Breast epithelium (tissue), 4 donors: ENCODE measurements around the gene SLAMF9. TPM values are rescaled to one million over a fixed set of nuclear protein-coding genes. Genes with fewer than 3 reads are reported as not detected.
"Not testable (repeated sequence)": the region's sequence is repeated elsewhere in the genome, so short reads cannot be mapped to it uniquely, and the experiment has no call there.

Source experiments
- DNase-seq, 2 donors: peaks; one replicate each; pipeline ENCODE4 v3.0.0-alpha.2; 2019; ENCODE audit warnings: low spot score in 2 of 2
- H3K27ac ChIP-seq, 2 donors: fragments of 200-600 bp; sonication (generic) in 1 of 2; one replicate each; pipeline ENCODE4 v1.5.1; 2016 to 2019; ENCODE audit warnings: mild to moderate bottlenecking in 1 of 2
- H3K27me3 ChIP-seq, 2 donors: fragments of 200-600 bp; sonication (generic) in 1 of 2; one replicate each; pipeline versions ENCODE4 v1.5.1 to v1.6.0; 2017 to 2019; ENCODE audit warnings: control low read depth in 1 of 2, mild to moderate bottlenecking in 1 of 2
- H3K36me3 ChIP-seq: fragments of 200-600 bp; one replicate; pipeline ENCODE4 v1.5.1; 2019
- H3K4me1 ChIP-seq, 2 donors: fragments of 200-600 bp; sonication (generic); one replicate each; pipeline ENCODE4 v1.5.1; 2016 to 2019; ENCODE audit warnings: control low read depth in 1 of 2
- H3K4me3 ChIP-seq, 3 donors: fragments of 200-600 bp; sonication (generic); 1 replicate in 2 of 3; 2 replicates in 1 of 3; pipeline ENCODE4 v1.5.1; 2016 to 2019; ENCODE audit warnings: mild to moderate bottlenecking in 3 of 3, moderate library complexity in 2 of 3
- H3K9me3 ChIP-seq, 2 donors: fragments of 200-600 bp; sonication (generic) in 1 of 2; one replicate each; pipeline ENCODE4 v1.5.1; 2016 to 2019; ENCODE audit warnings: control low read depth in 1 of 2
- POLR2A ChIP-seq: fragments of 450-650 bp; IDR thresholded peaks from one replicate; pipeline ENCODE4 v1.6.1; 2016; ENCODE audit warnings: antibody characterized with exemption, mild to moderate bottlenecking, moderate library complexity
- POLR2AphosphoS5 ChIP-seq, 3 donors: sonication (generic); formaldehyde crosslinking; IDR thresholded peaks; one replicate each; pipeline ENCODE4 v1.6.1; 2017; ENCODE audit warnings: antibody characterized with exemption in 3 of 3
- intact Hi-C: fragments of 100-400 bp; cut with DNase I; formaldehyde crosslinking; loops from one replicate; pipeline ENCODE4 v1.15.1; 2023; ENCODE audit warnings: low total_unique reads
- total RNA-seq, 3 donors: library from RNA; depleted of rRNA; stranded (reverse); fragments of >200 nt; gene quantifications; one replicate each; pipeline ENCODE4 v1.1.0, GENCODE V29; 2016
- TF ChIP-seq, protein P1 (sequence below), 3 donors: fragments of 450-650 bp; IDR thresholded peaks; one replicate each; pipeline ENCODE4 v1.5.1; 2016 to 2017; ENCODE audit warnings: antibody characterized with exemption in 3 of 3, mild to moderate bottlenecking in 3 of 3, moderate library complexity in 3 of 3

SLAMF9 gene
- total RNA-seq, 3 donors from 2014 or later: not detected

DNA sequence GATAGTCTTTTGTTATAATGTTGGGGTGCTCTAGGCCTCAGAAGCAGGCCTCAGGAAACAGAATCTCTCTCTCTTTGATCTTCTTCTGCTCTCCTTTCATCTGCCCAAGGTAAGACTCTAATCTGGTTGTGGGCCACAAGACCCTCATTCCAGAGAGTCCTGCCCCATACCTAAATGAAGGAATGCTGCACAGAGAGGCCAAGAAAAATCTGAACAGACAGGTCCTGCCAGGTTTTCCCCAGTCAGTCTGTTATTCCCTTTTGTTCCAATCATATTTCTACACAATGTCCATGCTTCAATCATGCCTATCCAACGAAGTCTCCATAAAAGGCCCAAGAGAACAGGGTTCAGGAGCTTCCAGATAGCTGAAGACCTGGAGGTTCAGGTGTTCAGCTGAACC lies 47.1 kb downstream of the SLAMF9 start:
- no peaks in the 10 kb centered on the region for H3K4me1 ChIP-seq
- no peak for TF ChIP-seq POLR2A
- intact Hi-C loops: loop anchor here (5.0 kb wide), 1 partner anchor 605 kb away; the partner anchor contains the start of gene FCER1A
- DNase-seq: no peak
- no peaks in the 10 kb centered on the region for H3K9me3 ChIP-seq
- H3K27ac ChIP-seq: no peak overlapping the region
- no peaks in the 10 kb centered on the region for H3K27me3 ChIP-seq
- no peaks in the 10 kb centered on the region for H3K36me3 ChIP-seq
- no peak overlapping the region for H3K4me3 ChIP-seq

DNA sequence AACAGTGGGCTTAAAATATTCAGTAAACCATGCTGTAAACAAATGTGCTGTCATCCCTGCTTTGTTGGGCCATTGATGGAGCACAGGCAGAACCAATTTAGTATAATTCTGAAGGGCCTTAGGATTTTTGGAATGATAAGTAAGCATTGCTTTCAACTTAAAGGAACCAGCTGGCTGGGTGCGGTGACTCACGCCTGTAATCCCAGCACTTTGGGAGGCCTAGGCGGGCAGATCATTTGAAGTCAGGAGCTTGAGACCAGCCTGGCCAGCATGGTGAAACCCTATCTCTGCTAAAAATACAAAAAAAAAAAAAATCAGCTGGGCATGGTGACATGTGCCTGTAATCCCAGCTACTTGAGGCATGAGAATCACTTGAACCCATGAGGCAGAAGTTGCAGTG lies 50.0 kb downstream of the SLAMF9 start:
- DNase-seq, intact Hi-C loops, H3K27me3 ChIP-seq, H3K36me3 ChIP-seq, H3K4me3 ChIP-seq, H3K4me1 ChIP-seq, H3K27ac ChIP-seq, H3K9me3 ChIP-seq: not testable (repeated sequence)

GRCh38 chr1:159902541-159902940 lies 51.5 kb downstream of the SLAMF9 start:
- TF ChIP-seq POLR2A (no peak), POLR2AphosphoS5 (IDR thresholded peaks at IDR 0.05) (no peak)
- TF ChIP-seq, protein P1, sequence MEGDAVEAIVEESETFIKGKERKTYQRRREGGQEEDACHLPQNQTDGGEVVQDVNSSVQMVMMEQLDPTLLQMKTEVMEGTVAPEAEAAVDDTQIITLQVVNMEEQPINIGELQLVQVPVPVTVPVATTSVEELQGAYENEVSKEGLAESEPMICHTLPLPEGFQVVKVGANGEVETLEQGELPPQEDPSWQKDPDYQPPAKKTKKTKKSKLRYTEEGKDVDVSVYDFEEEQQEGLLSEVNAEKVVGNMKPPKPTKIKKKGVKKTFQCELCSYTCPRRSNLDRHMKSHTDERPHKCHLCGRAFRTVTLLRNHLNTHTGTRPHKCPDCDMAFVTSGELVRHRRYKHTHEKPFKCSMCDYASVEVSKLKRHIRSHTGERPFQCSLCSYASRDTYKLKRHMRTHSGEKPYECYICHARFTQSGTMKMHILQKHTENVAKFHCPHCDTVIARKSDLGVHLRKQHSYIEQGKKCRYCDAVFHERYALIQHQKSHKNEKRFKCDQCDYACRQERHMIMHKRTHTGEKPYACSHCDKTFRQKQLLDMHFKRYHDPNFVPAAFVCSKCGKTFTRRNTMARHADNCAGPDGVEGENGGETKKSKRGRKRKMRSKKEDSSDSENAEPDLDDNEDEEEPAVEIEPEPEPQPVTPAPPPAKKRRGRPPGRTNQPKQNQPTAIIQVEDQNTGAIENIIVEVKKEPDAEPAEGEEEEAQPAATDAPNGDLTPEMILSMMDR (IDR thresholded peaks at IDR 0.05): no peak
- no peak for DNase-seq
- Histone ChIP-seq H3K36me3 (no peaks in the 10 kb centered on the region), H3K27me3 (no peaks in the 10 kb centered on the region), H3K27ac (no peak overlapping the region), H3K9me3 (no peaks in the 10 kb centered on the region), H3K4me3 (no peak overlapping the region), H3K4me1 (no peaks in the 10 kb centered on the region)
- intact Hi-C loops: no loop called here

Other genes with a start within 250 kb of the SLAMF9 start
- under 1 TPM in 2 of 3 donors, not detected in 1; 0.33 to 0.48 TPM for gene CRP, start 239.6 kb downstream of the SLAMF9 start, total RNA-seq
- gene DUSP23, start 173.3 kb downstream of the SLAMF9 start, total RNA-seq: 100 to 1,000 TPM in 2 of 3 donors, 10 to 100 TPM in 1; 92.7 to 187 (median 147) TPM
- gene FCRL6, start 151.9 kb downstream of the SLAMF9 start, total RNA-seq: 1 to 10 TPM in 1 of 3 donors, under 1 TPM in 2; 0.80 to 2.8 (median 0.98) TPM
- 10 to 100 TPM in 2 of 3 donors, 1 to 10 TPM in 1; 2.3 to 15.4 (median 12.3) TPM for gene SLAMF8, start 127.4 kb downstream of the SLAMF9 start, total RNA-seq
- under 1 TPM in 2 of 3 donors, not detected in 1; 0.15 to 0.16 TPM for gene VSIG8, start 91.6 kb downstream of the SLAMF9 start, total RNA-seq
- 1 to 10 TPM in 2 of 3 donors, under 1 TPM in 1; 0.80 to 2.6 (median 2.6) TPM for gene CFAP45, start 54.1 kb downstream of the SLAMF9 start, total RNA-seq
- gene TAGLN2, start 28.7 kb downstream of the SLAMF9 start, total RNA-seq: 100 to 1,000 TPM; 195 to 259 (median 231) TPM
- 1 to 10 TPM in 2 of 3 donors, not detected in 1; 5.9 to 8.0 TPM for gene IGSF9, start 8.6 kb downstream of the SLAMF9 start, total RNA-seq
- 1 to 10 TPM; 4.9 to 8.2 (median 5.1) TPM for gene PIGM, start 77.8 kb upstream of the SLAMF9 start, total RNA-seq
- gene KCNJ10, start 115.9 kb upstream of the SLAMF9 start, total RNA-seq: under 1 TPM in 1 of 3 donors, not detected in 2; 0.15 TPM
- gene KCNJ9, start 127.3 kb upstream of the SLAMF9 start, total RNA-seq: not detected
- 10 to 100 TPM; 21.0 to 35.7 (median 24.5) TPM for gene IGSF8, start 144.4 kb upstream of the SLAMF9 start, total RNA-seq
- gene ATP1A2, start 161.5 kb upstream of the SLAMF9 start, total RNA-seq: 100 to 1,000 TPM in 1 of 3 donors, 1 to 10 TPM in 2; 3.9 to 229 (median 6.4) TPM
- gene ATP1A4, start 197.4 kb upstream of the SLAMF9 start, total RNA-seq: 1 to 10 TPM in 1 of 3 donors, not detected in 2; 4.5 TPM
- gene CASQ1, start 236.3 kb upstream of the SLAMF9 start, total RNA-seq: under 1 TPM in 1 of 3 donors, not detected in 2; 0.59 TPM